NCI-H1436 treated with DMSO at 0.1 percent for 48 hours (cell line): Measurements from ENCODE around the gene ISG15.
"Not testable (repeated sequence)": the region's sequence is repeated elsewhere in the genome, so short reads cannot be mapped to it uniquely, and the experiment has no call there.

ENCODE experiments used
- DNase-seq: peaks from one replicate; lab custom pipeline; 2025; lab: John Stamatoyannopoulos, UW

ISG15 gene

GRCh38 chr1:975365-975764 lies 37.9 kb upstream of the ISG15 start:
- DNase-seq = no peak

DNA sequence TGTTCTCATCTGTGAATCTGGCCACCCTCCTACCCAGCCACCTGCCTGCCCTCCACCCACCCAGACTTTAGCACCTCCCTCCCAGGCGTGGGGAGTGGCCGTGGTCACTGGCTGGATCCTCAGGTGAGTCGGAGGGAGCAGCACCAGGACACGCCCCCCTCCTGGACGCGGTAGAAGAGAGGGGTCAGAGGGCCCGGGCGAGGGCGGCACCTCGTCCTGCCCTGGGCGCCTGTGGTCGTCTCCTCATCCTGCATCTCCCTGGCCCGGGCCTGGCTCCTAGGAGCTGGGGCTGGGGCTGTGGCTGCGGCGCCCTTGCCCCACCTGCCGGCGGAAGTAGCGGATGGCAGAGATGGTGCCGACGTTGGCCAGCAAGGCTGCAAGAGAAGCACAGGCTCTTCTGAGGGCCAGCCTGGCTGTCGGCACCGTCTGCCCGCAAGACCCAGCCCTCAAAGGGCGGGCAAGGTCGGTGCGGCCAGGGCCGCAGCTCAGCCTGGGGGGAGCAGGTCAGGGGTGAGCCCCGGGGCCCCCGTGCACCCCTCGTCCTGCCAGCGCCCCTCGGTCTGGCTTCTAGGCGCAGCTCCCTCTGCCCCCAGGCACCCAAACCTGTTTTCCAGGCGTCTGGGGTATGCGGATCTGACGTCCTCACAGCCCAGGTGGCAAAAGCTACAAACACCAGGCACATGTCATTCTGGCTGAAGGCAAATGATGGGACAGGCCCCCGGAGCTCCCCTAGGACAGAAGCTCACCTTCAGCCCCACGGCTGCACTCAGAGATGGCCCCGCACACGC lies 37.2 kb upstream of the ISG15 start:
- no peak for DNase-seq

GRCh38 chr1:976791-977190 lies 36.5 kb upstream of the ISG15 start:
- DNase-seq = not testable (repeated sequence)

DNA sequence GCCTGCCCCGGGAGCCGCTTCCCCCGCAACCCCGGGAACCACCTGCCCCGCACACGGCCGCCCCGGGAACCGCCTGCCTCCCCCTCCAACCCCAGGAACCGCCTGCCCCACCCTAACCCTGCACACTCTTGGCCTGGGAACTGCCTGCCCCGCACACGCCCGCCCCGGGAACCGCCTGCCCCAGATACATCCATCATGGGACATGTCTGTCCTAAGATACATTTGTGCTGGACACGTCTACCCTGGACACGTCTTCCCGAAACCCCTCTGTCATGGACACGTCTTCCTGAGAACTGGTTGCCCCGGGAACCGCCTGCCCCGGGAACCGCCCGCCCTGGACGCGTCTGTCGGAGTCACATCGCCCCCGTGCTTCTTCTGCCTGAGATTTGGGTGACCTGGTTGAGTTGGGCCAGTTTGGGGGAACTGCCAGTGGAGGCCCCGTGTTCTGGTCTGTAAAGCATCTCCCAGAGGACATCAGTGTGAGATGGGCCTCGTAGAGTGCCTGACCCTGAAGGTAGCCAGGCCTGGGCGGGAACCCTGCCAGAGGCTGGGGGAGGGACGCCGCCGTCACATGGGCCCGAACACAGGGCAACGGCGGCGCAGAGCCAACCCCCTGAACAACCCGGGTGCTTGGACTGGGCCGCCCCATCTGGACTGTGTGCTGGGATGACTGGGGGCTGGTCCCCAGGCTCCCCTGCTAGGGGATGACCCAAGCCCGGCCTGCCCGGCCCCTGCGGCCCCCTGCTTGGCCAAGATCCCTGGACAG lies 35.0 kb upstream of the ISG15 start:
- DNase-seq = no peak

- no peak for DNase-seq
These were observed 34.2 kb upstream of the ISG15 start for GRCh38 chr1:978835-979743.

DNA sequence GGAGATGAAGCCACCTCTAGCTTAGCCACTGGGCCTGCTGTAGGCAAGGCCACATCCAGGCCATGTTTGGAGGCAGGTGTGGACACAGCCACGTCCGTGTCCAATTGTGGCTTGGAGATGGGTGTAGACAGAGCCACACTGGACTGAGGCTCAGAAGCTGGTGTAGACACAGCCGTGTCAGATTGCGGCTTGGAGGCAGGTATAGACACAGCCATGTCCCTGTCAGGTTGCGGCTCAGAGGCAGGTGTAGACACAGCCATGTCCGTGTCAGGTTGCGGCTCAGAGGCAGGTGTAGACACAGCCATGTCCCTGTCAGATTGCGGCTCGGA lies 33.6 kb upstream of the ISG15 start:
- no peak for DNase-seq

DNA sequence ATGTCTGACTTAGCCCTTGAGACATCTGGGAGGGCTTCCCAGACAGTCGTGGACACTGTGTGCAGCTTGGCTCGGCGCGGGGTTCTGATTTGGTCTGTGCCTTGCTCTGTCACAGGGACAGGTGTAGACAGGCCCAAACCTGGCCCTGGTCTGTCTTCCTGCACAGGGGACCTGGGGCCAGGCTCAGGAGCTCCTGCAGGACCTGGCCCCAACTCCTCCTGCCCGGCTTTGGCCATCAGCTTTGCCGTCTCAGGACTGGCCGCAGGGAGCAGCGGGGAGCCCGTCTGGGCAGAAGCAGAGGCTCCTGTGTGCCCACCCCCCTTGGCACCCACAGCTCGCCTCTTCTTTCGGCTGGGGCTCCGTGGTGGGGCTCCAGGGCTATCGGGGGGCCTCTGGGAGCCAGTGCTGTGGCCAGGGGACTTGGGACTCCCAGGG lies 33.1 kb upstream of the ISG15 start:
- no peak for DNase-seq

- DNase-seq = no peak
These were observed 32.5 kb upstream of the ISG15 start for GRCh38 chr1:980602-981395.

- no peak for DNase-seq
These were observed 31.8 kb upstream of the ISG15 start for GRCh38 chr1:981491-981954.

DNA sequence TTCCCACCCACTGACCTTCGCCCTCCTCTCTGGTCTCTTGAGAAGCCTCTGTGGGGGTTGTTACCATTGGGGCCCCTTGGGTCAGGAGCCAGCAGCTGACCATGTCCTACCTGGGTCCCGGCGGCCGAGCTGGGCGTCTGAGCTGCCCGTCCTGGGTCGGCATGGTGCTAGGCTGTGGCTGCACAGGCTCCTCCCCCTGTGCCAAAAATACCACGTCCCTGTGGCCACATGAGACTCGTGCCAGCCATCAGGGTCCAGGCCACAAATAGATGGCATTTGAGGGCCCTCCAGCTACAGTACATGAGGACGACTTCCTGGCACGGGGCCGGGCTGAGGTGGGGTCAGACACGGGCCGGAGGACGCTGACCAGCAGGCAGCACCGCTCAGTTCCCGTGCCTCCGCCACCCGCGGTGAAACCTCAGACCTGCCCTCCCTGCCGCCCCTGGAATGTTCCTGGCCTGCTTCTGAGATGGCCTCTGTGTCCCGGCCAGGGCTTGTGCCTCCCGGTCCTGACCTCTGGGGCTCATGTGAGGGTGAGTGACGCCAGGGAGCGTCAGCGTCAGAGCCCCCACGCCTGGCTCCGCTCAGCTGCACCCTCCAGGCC lies 31.2 kb upstream of the ISG15 start, which contains the start of gene PERM1:
Gene PERM1 (minus strand): TSS at position 139 of the 604 bp plus-strand sequence. CDS start 1,064 bp downstream, outside the sequence.
- DNase-seq = no peak

DNA sequence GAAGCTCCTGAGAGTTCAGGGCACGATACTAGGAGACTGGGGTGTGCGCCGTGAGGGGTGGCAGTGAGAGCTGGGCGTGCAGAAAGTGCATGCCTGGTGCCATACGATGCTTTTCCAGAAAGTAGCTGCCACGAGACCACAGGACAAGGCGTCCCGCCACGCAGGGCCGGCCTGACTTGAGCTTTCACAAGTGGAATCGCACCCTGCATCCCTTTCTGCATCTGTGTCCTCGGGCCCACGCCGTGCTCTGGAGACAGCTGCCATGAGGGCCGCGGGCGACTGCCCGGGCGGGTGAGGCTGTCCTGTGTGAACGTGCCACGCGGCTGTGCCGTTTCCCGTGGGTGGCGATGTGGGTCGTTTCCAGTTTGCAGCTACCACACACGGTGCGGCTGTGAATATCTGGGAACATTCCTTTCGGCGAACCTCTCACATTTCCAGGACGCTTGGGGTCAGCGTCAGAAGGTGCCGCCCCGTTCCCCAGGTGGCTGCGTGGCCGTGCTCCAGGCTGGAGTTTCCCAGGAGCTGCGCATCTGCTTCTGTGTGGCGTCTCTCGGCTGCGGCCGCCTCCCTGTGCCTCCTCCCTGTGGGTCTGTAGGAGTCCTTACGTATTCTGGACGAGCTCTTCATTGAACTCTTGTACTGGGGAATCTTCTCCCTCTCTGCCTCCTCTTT lies 30.4 kb upstream of the ISG15 start:
- DNase-seq = no peak

GRCh38 chr1:983798-984475 lies 29.4 kb upstream of the ISG15 start:
- DNase-seq = no peak

DNA sequence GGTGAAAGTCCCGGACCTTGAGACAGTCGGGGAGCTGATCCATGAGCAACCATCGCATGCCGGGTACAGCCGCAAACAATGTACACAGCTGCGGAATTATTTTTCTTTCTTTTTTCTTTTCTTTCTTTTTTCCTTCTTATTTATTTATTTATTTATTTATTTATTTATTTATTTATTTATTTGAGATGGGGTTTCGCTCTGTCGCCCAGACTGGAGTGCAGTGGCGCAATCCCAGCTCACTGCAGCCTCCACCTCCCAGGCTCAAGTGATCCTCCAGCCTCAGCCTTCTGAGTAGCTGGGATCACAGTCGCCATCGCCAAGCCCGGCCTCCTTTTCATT lies 28.9 kb upstream of the ISG15 start:
- DNase-seq = no peak

DNA sequence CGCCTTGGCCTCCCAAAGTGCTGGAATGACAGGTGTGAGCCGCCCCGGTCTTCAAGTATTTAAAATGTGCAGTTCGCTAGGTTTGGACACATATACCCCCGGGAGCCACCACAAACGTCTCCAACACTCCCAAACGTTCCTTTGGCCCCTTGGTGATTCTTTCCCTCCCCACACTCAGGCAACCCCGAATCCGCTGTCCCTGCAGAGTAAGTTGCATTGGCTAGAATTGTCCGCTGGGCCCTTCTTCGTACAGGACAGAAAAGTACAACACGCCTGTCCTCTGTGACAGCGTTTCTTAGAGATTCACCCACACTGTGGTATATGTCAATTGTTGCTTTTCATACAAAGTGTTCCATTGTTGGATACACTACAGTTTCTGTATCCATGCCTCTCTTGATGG lies 28.2 kb upstream of the ISG15 start:
- DNase-seq = no peak

- not testable (repeated sequence) for DNase-seq
These were observed 25.2 kb upstream of the ISG15 start for GRCh38 chr1:988061-988460.

DNA sequence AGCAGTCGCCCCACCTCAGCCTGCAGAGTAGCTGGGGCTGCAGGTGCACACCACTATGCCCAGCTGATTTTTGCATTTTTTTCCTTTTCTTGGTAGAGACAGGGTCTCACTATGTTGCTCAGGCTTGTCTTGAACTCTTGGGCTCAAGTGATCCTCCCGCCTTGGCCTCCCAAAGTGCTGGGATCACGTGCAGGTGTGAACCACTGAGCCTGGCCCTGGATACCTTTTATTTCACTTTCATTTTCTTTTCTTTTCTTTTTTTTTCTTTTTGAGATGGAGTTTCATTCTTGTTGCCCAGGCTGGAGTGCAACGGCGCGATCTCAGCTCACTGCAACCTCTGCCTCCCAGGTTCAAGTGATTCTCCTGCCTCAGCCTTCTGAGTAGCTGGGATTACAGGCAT lies 22.0 kb upstream of the ISG15 start:
- not testable (repeated sequence) for DNase-seq

DNA sequence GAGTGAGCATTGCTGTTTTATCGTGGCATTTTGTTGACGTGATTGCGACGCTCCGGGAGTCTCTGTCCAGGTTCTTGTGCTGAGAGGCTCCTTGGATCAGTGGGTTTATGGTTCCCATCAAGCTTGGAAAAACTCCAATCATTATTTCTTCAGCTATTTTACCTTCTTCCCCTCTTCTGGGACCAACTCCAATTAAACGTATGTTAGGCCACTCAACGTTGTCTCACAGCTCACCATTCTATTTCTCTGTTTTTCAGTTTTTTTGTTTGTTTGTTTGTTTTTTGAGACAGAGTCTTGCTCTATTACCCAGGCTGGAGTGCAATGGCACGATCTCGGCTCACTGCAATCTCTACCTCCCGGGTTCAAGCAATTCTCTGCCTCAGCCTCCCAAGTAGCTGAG lies 21.4 kb upstream of the ISG15 start:
- DNase-seq = no peak

DNA sequence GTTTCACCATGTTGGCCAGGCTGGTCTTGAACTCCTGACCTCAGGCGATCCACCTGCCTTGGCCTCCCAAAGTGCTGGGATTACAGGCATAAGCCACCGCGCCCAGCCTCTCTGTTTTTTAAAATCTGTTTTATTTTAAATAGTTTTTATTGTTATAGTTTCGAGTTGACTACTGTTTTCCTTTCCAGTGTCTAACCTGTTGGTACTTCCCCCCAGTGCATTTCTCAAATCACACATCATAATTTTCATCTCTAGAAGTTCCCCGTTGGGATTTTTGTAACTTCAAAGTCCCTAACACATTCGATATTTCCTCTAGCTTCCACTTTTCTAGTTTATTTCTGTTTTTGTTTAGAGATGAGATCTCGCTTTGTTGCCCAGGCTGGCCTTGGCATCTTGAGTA lies 20.9 kb upstream of the ISG15 start:
- DNase-seq = no peak

GRCh38 chr1:993379-993995 lies 19.8 kb upstream of the ISG15 start:
- DNase-seq = no peak

DNA sequence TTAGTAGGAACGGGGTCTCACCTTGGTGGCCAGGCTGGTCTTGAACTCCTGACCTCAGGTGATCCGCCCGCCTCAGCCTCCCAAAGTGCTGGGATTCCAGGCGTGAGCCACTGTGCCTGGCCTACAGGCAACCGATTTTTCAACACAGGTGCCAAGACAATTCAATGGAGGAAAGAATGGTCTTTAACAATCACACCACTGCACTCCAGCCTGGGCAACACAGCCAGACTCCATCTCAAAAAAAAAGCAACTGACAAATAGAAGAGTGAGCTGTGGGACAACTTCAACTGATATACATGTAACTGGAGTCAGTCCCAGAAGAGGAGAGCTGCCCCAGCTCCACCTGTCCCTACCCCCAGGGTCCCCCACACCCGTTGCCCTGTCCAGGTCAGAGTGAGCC lies 18.8 kb upstream of the ISG15 start:
- DNase-seq = not testable (repeated sequence)
